GM20000 (cell line): ENCODE data around the gene ACTL6A.

Experiments used
- DNase-seq: peaks from one replicate; pipeline ENCODE4 v3.0.0; 2012; ENCODE audit warnings: low spot score
- TF ChIP-seq, protein P1 (sequence below): IDR thresholded peaks from 2 replicates; pipeline ENCODE4 v1.5.1; 2012; ENCODE audit warnings: mild to moderate bottlenecking, control low read depth; ENCODE audit errors: extremely low read depth, missing control alignments

ACTL6A gene

DNA sequence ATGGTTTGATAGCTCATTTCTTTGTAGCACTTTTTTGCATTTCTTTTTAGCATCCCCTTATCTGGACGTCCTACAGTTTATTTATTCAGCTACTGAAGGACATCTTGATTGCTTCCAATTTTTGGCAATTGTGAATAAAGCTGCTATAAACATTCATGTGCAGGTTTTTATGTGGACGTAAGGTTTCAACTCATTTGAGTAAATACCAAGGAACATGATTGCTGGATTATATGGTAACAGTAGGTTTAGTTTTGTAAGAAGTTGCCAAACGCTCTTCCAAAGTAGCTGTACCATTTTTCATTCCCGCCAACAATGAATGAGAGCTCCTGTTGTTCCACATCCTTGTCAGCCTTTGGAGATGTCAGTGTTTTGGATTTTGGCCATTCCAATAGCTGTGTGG lies 29.5 kb upstream of the ACTL6A start:
- no peak for DNase-seq
- TF ChIP-seq, protein P1, sequence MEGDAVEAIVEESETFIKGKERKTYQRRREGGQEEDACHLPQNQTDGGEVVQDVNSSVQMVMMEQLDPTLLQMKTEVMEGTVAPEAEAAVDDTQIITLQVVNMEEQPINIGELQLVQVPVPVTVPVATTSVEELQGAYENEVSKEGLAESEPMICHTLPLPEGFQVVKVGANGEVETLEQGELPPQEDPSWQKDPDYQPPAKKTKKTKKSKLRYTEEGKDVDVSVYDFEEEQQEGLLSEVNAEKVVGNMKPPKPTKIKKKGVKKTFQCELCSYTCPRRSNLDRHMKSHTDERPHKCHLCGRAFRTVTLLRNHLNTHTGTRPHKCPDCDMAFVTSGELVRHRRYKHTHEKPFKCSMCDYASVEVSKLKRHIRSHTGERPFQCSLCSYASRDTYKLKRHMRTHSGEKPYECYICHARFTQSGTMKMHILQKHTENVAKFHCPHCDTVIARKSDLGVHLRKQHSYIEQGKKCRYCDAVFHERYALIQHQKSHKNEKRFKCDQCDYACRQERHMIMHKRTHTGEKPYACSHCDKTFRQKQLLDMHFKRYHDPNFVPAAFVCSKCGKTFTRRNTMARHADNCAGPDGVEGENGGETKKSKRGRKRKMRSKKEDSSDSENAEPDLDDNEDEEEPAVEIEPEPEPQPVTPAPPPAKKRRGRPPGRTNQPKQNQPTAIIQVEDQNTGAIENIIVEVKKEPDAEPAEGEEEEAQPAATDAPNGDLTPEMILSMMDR = no peak

DNA sequence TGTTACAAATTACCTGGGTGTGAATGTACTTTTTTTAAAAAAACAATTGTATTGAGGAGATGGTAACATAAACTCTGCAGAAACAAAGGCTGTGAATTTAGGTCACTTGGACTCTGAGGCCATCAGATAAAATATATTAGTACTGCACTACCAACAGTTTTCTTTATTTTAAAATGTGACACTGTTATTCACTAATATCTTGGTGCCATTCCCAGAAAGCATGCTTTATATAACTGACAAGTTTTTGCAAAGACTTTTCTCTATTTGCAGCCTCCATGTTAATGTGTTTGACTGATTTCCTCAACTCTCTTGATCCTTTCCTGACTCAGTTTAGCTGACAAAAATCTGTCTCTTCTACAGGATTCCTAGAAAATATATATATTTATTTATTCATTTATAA lies 26.5 kb upstream of the ACTL6A start:
- TF ChIP-seq, protein P1 = no peak
- no peak for DNase-seq

DNA sequence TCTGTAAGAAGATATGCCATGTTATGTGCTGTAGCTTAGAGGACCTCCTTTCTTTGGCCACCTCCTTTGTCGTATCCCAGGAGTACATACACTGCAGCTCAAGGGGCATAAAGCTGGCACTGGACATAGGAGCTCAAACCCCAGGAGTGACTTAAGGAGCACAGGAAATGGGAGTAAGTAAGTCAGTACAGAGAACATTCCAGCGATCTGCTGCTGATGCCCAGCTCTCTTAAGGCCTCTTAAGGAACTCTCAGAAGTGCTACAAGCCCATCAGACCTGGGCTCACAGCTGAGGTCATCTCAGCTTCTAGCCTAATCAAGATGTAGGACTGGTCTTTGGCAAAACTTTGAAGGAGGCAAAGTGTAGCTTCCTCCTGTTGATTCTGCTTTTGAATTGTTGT lies 21.6 kb upstream of the ACTL6A start:
- TF ChIP-seq, protein P1 = no peak

DNA sequence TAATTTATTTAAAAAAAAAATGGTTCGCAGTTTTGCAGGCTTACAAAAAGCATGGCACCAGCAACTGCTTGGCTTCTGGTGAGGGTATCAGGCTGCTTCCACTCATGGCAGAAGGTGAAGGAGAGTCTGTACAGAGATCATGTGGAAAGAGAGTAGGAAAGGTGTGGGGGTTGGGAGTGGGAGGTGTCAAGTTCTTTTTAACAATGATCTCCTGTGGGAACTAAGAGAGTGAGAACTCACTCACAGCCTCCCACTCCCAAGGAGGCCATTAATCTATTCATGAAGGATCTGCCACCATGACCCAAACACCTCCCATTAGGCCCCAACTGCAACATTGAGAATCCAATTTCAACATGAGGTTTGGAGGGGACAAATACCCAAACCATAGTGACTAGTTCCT lies 21.1 kb upstream of the ACTL6A start:
- DNase-seq = no peak
- TF ChIP-seq, protein P1 = no peak

More for the DNA sequence above, 21.6 kb upstream of the ACTL6A start:
- DNase-seq = no peak

DNA sequence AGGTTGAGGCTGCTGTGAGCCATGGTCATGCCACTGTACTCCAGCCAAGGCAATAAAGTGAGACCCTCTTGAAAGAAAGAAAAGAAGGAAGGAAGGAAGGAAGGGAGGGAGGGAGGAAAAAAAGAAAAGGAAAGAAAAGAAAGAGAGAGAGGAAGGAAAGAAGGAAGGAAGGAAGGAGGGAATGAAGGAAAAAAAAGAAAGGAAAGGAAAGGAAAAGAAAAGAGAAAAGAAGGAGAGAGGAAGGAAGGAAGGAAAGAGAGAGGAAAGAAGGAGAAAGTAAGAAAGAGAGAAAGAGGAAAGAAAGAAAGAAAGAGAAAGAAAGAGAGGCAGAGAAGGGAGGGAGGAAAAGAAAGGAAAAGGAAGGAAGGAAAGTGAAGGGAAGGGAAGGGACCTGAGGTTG lies 20.4 kb upstream of the ACTL6A start:
- TF ChIP-seq, protein P1 = no peak
- no peak for DNase-seq

DNA sequence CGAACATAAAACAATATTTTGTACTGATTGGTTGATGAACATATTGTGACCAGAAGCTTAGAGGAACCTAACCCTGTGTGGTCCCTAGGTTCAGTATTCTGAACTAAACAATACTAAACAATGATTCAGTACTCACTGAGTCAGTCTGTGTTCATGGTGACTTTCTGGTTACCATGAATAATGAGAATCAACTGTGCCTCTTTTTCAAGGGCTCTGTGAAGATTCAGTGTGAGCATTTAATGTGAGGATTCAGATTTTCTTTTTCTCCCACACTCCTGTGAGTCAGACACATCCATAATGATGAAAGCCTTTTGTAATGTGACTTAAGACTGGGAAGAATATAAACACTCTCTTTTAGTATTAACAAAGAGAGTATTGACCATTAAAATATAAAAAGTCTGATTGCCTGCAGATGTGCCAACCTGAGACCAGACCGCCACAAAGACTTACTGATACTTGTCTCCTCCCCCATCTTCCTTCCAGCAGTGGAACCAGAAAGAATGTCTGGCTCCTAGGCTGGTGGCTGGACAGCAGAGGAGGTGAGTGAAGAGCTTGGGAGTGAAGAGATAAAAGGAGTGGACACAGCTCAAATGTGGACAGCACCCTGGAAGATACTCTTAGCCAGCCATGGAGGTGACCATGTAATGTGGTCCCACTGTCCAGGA lies 17.6 kb upstream of the ACTL6A start:
- DNase-seq = no peak
- TF ChIP-seq, protein P1 = no peak

DNA sequence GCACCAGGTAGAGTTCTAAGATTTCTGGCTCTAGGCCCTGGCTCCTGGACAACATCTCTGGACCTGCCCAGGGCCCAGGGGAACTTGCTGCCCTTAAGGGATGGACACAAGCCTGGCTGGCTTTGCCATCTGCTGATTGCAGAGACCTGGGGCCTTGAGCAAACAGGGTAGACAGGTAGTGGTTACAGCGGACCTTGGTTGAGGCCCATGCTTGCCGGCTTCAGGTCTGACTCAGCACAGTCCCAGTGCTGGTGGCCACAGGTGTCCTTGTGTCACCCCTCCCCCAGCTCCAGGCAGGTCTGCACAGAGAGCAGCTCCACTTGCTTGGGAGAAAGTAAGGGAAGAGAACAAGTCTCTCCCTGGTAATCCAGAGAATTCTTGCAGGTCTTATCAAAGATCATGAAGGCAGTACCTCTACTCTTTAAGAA lies 15.9 kb upstream of the ACTL6A start:
- TF ChIP-seq, protein P1 = no peak
- no peak for DNase-seq
